SK-N-SH (cell line): ENCODE data around the gene NAA20. TPM values are rescaled to one million over a fixed set of nuclear protein-coding genes. Genes with fewer than 3 reads are reported as not detected.

ENCODE experiments used
- CTCF ChIA-PET: fragments of 300-600, 350-600 bp; formaldehyde crosslinking; extraction: SDS; loops from one replicate; lab custom pipeline; 2021; lab: Yijun Ruan, JAX
- POLR2A ChIA-PET: fragments of 350-600 bp; sonication (Branson Sonifier 250); formaldehyde crosslinking; extraction: SDS; loops from one replicate; lab custom pipeline; 2020; ENCODE audit warnings: antibody characterized with exemption, inconsistent platforms; lab: Yijun Ruan, JAX
- DNase-seq: peaks from one replicate; pipeline ENCODE4 v3.0.0; 2012
- H2AFZ ChIP-seq: fragments of 200-600 bp; sonication (generic); 2 replicates; pipeline ENCODE4 v1.8.1; 2016; ENCODE audit warnings: antibody characterized with exemption, mild to moderate bottlenecking, low read depth
- H3F3A ChIP-seq: fragments of 200-600 bp; sonication (generic); replicated peaks from 2 replicates; pipeline ENCODE3; 2016; ENCODE audit warnings: antibody characterized with exemption, mild to moderate bottlenecking; ENCODE audit not compliant: insufficient read depth
- H3K27ac ChIP-seq, 2 experiments: fragments of 200-500 bp in 1 of 2; fragments of 200-600 bp in 1 of 2; sonication (Bioruptor generic) in 1 of 2; sonication (generic), shearing (Covaris generic) in 1 of 2; 2 replicates each; pipeline versions ENCODE4 v1.5.1 to v1.6.1; 2014 to 2016; ENCODE audit warnings: low read depth in 2 of 2, inconsistent platforms in 1 of 2, low read length in 1 of 2, mild to moderate bottlenecking in 1 of 2, mixed read lengths in 1 of 2
- H3K27me3 ChIP-seq: fragments of 200-600 bp; sonication (generic), shearing (Covaris generic); 2 replicates; pipeline ENCODE4 v1.6.1; 2016; ENCODE audit warnings: mixed run types; ENCODE audit not compliant: insufficient read depth
- H3K36me3 ChIP-seq, 2 experiments: fragments of 200-500 bp in 1 of 2; fragments of 200-600 bp in 1 of 2; sonication (Bioruptor generic) in 1 of 2; sonication (generic) in 1 of 2; replicated peaks in 1 of 2; 2 replicates each; pipeline versions ENCODE3 to v1.5.1; 2014 to 2016; ENCODE audit warnings: low read length in 1 of 2, mild to moderate bottlenecking in 1 of 2; ENCODE audit not compliant: insufficient read depth in 2 of 2, control insufficient read depth in 1 of 2
- H3K4me1 ChIP-seq, 2 experiments: fragments of 200-500 bp in 1 of 2; fragments of 200-600 bp in 1 of 2; sonication (Bioruptor generic) in 1 of 2; sonication (generic), shearing (Covaris generic) in 1 of 2; 2 replicates each; pipeline versions ENCODE4 v1.5.1 to v1.6.1; 2014 to 2016; ENCODE audit warnings: low read depth in 1 of 2, low read length in 1 of 2, mixed run types in 1 of 2; ENCODE audit not compliant: insufficient read depth in 2 of 2, control insufficient read depth in 1 of 2
- H3K4me2 ChIP-seq: fragments of 200-600 bp; sonication (generic), shearing (Covaris generic); 2 replicates; pipeline ENCODE4 v1.6.1; 2017; ENCODE audit warnings: mixed run types
- H3K4me3 ChIP-seq, 2 experiments: fragments of 200-500 bp in 1 of 2; fragments of 200-600 bp in 1 of 2; sonication (Bioruptor generic) in 1 of 2; sonication (generic), shearing (Covaris generic) in 1 of 2; 2 replicates each; pipeline versions ENCODE4 v1.5.1 to v1.8.1; 2014 to 2016; ENCODE audit warnings: low read depth in 2 of 2, inconsistent platforms in 1 of 2, low read length in 1 of 2, mild to moderate bottlenecking in 1 of 2, mixed read lengths in 1 of 2, moderate library complexity in 1 of 2
- H3K79me2 ChIP-seq: fragments of 200-600 bp; sonication (generic); 2 replicates; pipeline ENCODE4 v1.8.1; 2017; ENCODE audit warnings: mild to moderate bottlenecking; ENCODE audit not compliant: insufficient read depth
- H3K9ac ChIP-seq: fragments of 200-600 bp; sonication (generic); 2 replicates; pipeline ENCODE4 v1.6.1; 2017; ENCODE audit warnings: mixed run types
- H3K9me2 ChIP-seq: fragments of 200-600 bp; sonication (generic); 2 replicates; pipeline ENCODE4 v1.6.1; 2017; ENCODE audit warnings: mixed run types
- H3K9me3 ChIP-seq: fragments of 200-600 bp; sonication (generic); 2 replicates; pipeline ENCODE4 v1.6.1; 2017; ENCODE audit warnings: mixed run types, mild to moderate bottlenecking, moderate library complexity
- H4K20me1 ChIP-seq: fragments of 200-600 bp; sonication (generic); 2 replicates; pipeline ENCODE4 v1.6.1; 2017; ENCODE audit warnings: mild to moderate bottlenecking, mixed run types; ENCODE audit not compliant: insufficient read depth
- CHD2 ChIP-seq: fragments of 150-350 bp; IDR thresholded peaks from 2 replicates; pipeline ENCODE4 v1.6.1; 2018; ENCODE audit warnings: low read length; ENCODE audit not compliant: partially characterized antibody
- ELF1 ChIP-seq: IDR thresholded peaks from 2 replicates; pipeline ENCODE4 v1.4.0; 2012
- EP300 ChIP-seq, 2 experiments: IDR thresholded peaks; 2 replicates each; pipeline versions ENCODE4 v1.4.0 to v1.6.1; 2012; ENCODE audit warnings: borderline replicate concordance in 1 of 2, low read depth in 1 of 2, low read length in 1 of 2
- EZH2phosphoT487 ChIP-seq: fragments of 200-600 bp; sonication (generic); IDR thresholded peaks from 2 replicates; pipeline ENCODE4 v1.6.1; 2017; ENCODE audit warnings: low read depth, mixed run types, mild to moderate bottlenecking, antibody characterized with exemption, moderate library complexity, borderline replicate concordance
- FOXM1 ChIP-seq: IDR thresholded peaks from 2 replicates; pipeline ENCODE4 v1.4.0; 2012; ENCODE audit warnings: low read depth, mild to moderate bottlenecking
- GABPA ChIP-seq: IDR thresholded peaks from 2 replicates; pipeline ENCODE4 v1.4.0; 2012; ENCODE audit warnings: low read depth, mild to moderate bottlenecking
- GATA2 ChIP-seq: sonication (generic); formaldehyde crosslinking; IDR thresholded peaks from 2 replicates; pipeline ENCODE4 v1.5.0; 2020; ENCODE audit warnings: mild to moderate bottlenecking, missing genetic modification reagents
- JUND ChIP-seq: IDR thresholded peaks from 2 replicates; pipeline ENCODE4 v1.4.0; 2012
- MAX ChIP-seq: IDR thresholded peaks from 2 replicates; pipeline ENCODE4 v1.4.0; 2012; ENCODE audit warnings: low read depth
- NRF1 ChIP-seq: IDR thresholded peaks from 2 replicates; pipeline ENCODE4 v1.6.1; 2012; ENCODE audit warnings: low read depth, mild to moderate bottlenecking, low read length
- PBX3 ChIP-seq: IDR thresholded peaks from 2 replicates; pipeline ENCODE4; 2012
- RCOR1 ChIP-seq: fragments of 150-350 bp; IDR thresholded peaks from 2 replicates; pipeline ENCODE4 v1.6.1; 2017; ENCODE audit warnings: antibody characterized with exemption, low read length
- RFX5 ChIP-seq: IDR thresholded peaks from 2 replicates; pipeline ENCODE4 v1.6.1; 2012; ENCODE audit warnings: mild to moderate bottlenecking, improper control_type of control experiment, low read length
- RXRA ChIP-seq: IDR thresholded peaks from 2 replicates; pipeline ENCODE4 v1.4.0; 2012; ENCODE audit warnings: low read depth, mild to moderate bottlenecking, borderline replicate concordance
- TAF1 ChIP-seq: IDR thresholded peaks from 2 replicates; pipeline ENCODE4 v1.6.1; 2012; ENCODE audit warnings: low read depth, mild to moderate bottlenecking, low read length, moderate library complexity, borderline replicate concordance
- TCF12 ChIP-seq: IDR thresholded peaks from 2 replicates; pipeline ENCODE4 v1.4.0; 2012
- USF1 ChIP-seq: IDR thresholded peaks from 2 replicates; pipeline ENCODE4 v1.4.0; 2012; ENCODE audit warnings: low read depth, borderline replicate concordance
- USF2 ChIP-seq: fragments of 150-350 bp; IDR thresholded peaks from 2 replicates; pipeline ENCODE4 v1.6.1; 2017; ENCODE audit warnings: antibody characterized with exemption, low read length, low read depth, borderline replicate concordance
- ZBTB33 ChIP-seq: IDR thresholded peaks from 2 replicates; pipeline ENCODE4 v1.4.0; 2012; ENCODE audit warnings: low read depth, borderline replicate concordance
- WGBS: methylation state at CpG from one replicate; pipeline ENCODE4 v1.1.6; 2017; ENCODE audit warnings: low lambda C conversion rate; 5-methylcytosine and 5-hydroxymethylcytosine counted together
- polyA plus RNA-seq, 3 experiments: library from polyadenylated mRNA; depleted of rRNA; stranded (reverse); fragments of >200 nt; gene quantifications; 2 replicates each; pipeline ENCODE4 v1.2.3, GENCODE V29; 2012

Gene NAA20
- polyA plus RNA-seq, 1 of the 3 experiments (the other 2 are of a cell fraction), result 85.0 TPM

- Histone ChIP-seq H3K27ac (no peak overlapping the region; a peak in 1 of 4 replicates), H3K27me3 (no peaks in the 10 kb centered on the region), H3K9me3 (no peaks in the 10 kb centered on the region), H3K4me2 (no peak overlapping the region), H3K9me2 (no peaks in the 10 kb centered on the region), H3K36me3 (peaks cover 0 to 3% of the 10 kb centered on the region in 2 experiments), H2AFZ (no peak overlapping the region), H3K4me3 (no peak overlapping the region), H3F3A (no peaks in the 10 kb centered on the region), H4K20me1 (no peaks in the 10 kb centered on the region), H3K9ac (no peak overlapping the region), H3K4me1 (peaks cover 6 to 12% of the 10 kb centered on the region in 2 experiments; a peak in 2 of 4 replicates), H3K79me2 (0 out of 2 replicates have a peak, but pooled peaks cover 4% of the 10 kb centered on the region)
- ChIA-PET CTCF (interaction anchor here (1.0 to 1.1 kb wide), 2 partner anchors 8 to 15 kb away, joined by 3 read pairs; partner anchors contain the start of gene NAA20), POLR2A (no interaction called here)
- TF ChIP-seq ZBTB33 (no peak), RXRA (no peak), GABPA (no peak)
- 76% methylated on average over 9 of the region's 9 CpGs for WGBS
- no peak for DNase-seq
These were observed 14.8 kb upstream of the NAA20 start for GRCh38 chr20:20002101-20002998.

- H3F3A ChIP-seq, result no peaks in the 10 kb centered on the region
- no peak overlapping the region for H2AFZ ChIP-seq
- H3K27me3 ChIP-seq, result no peaks in the 10 kb centered on the region
- H3K9ac ChIP-seq, result no peak overlapping the region
- WGBS, result 93% methylated on average over 23 of the region's 23 CpGs
- H3K36me3 ChIP-seq, result peaks cover 0 to 3% of the 10 kb centered on the region in 2 experiments
- DNase-seq, result no peak
- POLR2A ChIA-PET, result no interaction called here
- no peaks in the 10 kb centered on the region for H3K9me3 ChIP-seq
- no peak for TF ChIP-seq PBX3
- TF ChIP-seq GABPA, result no peak
- no peak for TF ChIP-seq RFX5
- TF ChIP-seq RCOR1, result no peak
- TF ChIP-seq EP300 (IDR thresholded peaks at IDR 0.05; ENCODE audit: borderline replicate concordance in 1 of 2, low read depth in 1 of 2, low read length in 1 of 2), result no peak
- no peak for TF ChIP-seq USF1
- no peak for TF ChIP-seq MAX
- TF ChIP-seq TAF1, result no peak
- no peak for TF ChIP-seq RXRA
- no peak for TF ChIP-seq ELF1
- no peak for TF ChIP-seq CHD2
- no peak for TF ChIP-seq NRF1
- no peak for TF ChIP-seq FOXM1
- no peak for TF ChIP-seq GATA2
- TF ChIP-seq TCF12, result no peak
- TF ChIP-seq JUND, result no peak
- TF ChIP-seq EZH2phosphoT487, result no peak
- TF ChIP-seq USF2, result no peak
- H3K4me3 ChIP-seq, result no peak overlapping the region
- H4K20me1 ChIP-seq, result no peaks in the 10 kb centered on the region
- no peak overlapping the region for H3K27ac ChIP-seq
- no peaks in the 10 kb centered on the region for H3K9me2 ChIP-seq
- peaks cover 6 to 12% of the 10 kb centered on the region in 2 experiments; a peak in 2 of 4 replicates for H3K4me1 ChIP-seq
- CTCF ChIA-PET, result interaction anchor here (1.0 to 1.1 kb wide), 2 partner anchors 9 to 14 kb away, joined by 3 read pairs; partner anchors contain the start of gene NAA20
- H3K4me2 ChIP-seq, result no peak overlapping the region
- H3K79me2 ChIP-seq, result 0 out of 2 replicates have a peak, but pooled peaks cover 4% of the 10 kb centered on the region
These were observed 13.9 kb upstream of the NAA20 start for GRCh38 chr20:20003031-20003954.
